ENCODE measurements around the gene NEO1. TPM values are rescaled to one million over a fixed set of nuclear protein-coding genes. Genes with fewer than 3 reads are reported as not detected.

Gene NEO1
- total and polyA plus RNA-seq, 4 donors = 1.6 to 9.9 (median 5.8) TPM

DNA sequence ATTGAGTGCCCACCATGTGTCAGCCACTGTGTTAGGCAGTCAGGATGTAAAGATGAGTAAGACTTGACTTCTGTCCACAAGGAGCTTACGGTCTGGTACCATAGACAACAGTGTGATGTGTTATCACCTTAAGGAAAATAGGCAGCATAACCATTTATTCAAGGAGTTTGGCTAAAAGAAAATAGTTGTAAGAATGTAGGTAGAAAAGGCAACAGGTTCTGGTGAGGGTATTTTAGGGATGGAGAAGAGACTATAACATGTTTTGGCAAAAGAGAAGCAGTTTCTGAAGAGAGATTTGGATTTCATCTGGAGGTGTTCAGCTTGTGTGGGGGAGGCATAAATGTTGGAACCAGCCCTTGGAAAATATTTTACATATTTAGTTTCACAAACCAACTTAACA lies 194.6 kb downstream of the NEO1 start:
- TF ChIP-seq YY1 (IDR thresholded peaks at IDR 0.05) (no peak), EGR1 (IDR thresholded peaks at IDR 0.05; ENCODE audit: low read depth in 2 of 2) (no peak), JUND (IDR thresholded peaks at IDR 0.05) (no peak), CTCF (IDR thresholded peaks at IDR 0.05; ENCODE audit: low read depth, low read length, missing input control) (no peak), TAF1 (conservative IDR thresholded peaks at IDR 0.05) (no peak), RAD21 (IDR thresholded peaks at IDR 0.05) (no peak), SP1 (IDR thresholded peaks at IDR 0.05) (no peak)
- TF ChIP-seq, protein P1, sequence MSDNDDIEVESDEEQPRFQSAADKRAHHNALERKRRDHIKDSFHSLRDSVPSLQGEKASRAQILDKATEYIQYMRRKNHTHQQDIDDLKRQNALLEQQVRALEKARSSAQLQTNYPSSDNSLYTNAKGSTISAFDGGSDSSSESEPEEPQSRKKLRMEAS (IDR thresholded peaks at IDR 0.05) = no peak
- Histone ChIP-seq H3K36me3 (ENCODE audit: control insufficient read depth in 4 of 4, insufficient read depth in 3 of 4, low read depth in 1 of 4, low read length in 3 of 4) (peaks cover 0 to 4% (median 0%) of the 10 kb centered on the region in 4 donors), H3K27ac (ENCODE audit: low read depth in 1 of 2, low read length in 2 of 2) (no peak overlapping the region), H3K4me1 (ENCODE audit: control insufficient read depth in 4 of 4, insufficient read depth in 4 of 4, low read length in 3 of 4) (no peaks in the 10 kb centered on the region), H3K9ac (ENCODE audit: low read depth in 1 of 2, low read length in 2 of 2) (no peak overlapping the region), H3K9me3 (ENCODE audit: control insufficient read depth in 4 of 4, low read length in 3 of 4) (no peaks in the 10 kb centered on the region), H3K27me3 (ENCODE audit: control insufficient read depth in 4 of 4, insufficient read depth in 4 of 4, low read length in 3 of 4) (no peaks in the 10 kb centered on the region), H3K4me3 (ENCODE audit: low read depth in 1 of 3, low read length in 3 of 3) (no peak overlapping the region)
- WGBS = 92% methylated on average over 1 of the region's 1 CpG
- no peak for DNase-seq (ENCODE audit: low spot score)

DNA sequence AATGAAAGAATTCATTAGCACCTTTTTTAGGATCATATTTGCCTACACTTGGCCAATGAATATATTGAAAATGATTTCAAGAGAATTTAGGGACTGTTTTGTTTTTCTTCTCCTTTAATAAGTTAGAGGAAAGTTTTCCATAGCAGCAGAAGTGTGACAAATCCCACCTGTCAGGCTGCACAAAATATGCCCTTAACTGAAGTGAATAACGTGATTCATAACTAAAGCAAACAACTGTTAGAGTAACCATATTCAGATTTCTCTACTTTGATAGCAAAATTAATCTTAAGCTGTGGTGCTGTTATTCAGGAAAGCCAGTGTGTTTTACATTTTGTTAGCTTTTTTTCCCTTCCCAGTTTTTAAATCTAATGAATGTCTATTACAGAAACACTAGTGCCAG lies 195.1 kb downstream of the NEO1 start:
- H3K4me3 ChIP-seq (ENCODE audit: low read depth in 1 of 3, low read length in 3 of 3) = no peak overlapping the region
- H3K36me3 ChIP-seq (ENCODE audit: control insufficient read depth in 4 of 4, insufficient read depth in 3 of 4, low read depth in 1 of 4, low read length in 3 of 4) = peaks cover 0 to 4% (median 0%) of the 10 kb centered on the region in 4 donors
- TF ChIP-seq NR2F2 (IDR thresholded peaks at IDR 0.05) (no peak), FOXA1 (IDR thresholded peaks at IDR 0.05) (no peak), JUND (IDR thresholded peaks at IDR 0.05) (no peak), HNF4G (IDR thresholded peaks at IDR 0.05) (no peak), SP1 (IDR thresholded peaks at IDR 0.05) (no peak), RAD21 (IDR thresholded peaks at IDR 0.05) (no peak), GABPA (IDR thresholded peaks at IDR 0.05 in 1 of 2, conservative IDR thresholded peaks at IDR 0.05 in 1 of 2) (no peak), EGR1 (IDR thresholded peaks at IDR 0.05; ENCODE audit: low read depth in 2 of 2) (no peak), HNF4A (conservative IDR thresholded peaks at IDR 0.05) (no peak), REST (IDR thresholded peaks at IDR 0.05) (no peak), TAF1 (conservative IDR thresholded peaks at IDR 0.05) (no peak), CTCF (IDR thresholded peaks at IDR 0.05; ENCODE audit: low read depth, low read length, missing input control) (no peak), RXRA (IDR thresholded peaks at IDR 0.05) (no peak), YY1 (IDR thresholded peaks at IDR 0.05) (no peak), FOXA2 (IDR thresholded peaks at IDR 0.05) (no peak)
- TF ChIP-seq, protein P2, sequence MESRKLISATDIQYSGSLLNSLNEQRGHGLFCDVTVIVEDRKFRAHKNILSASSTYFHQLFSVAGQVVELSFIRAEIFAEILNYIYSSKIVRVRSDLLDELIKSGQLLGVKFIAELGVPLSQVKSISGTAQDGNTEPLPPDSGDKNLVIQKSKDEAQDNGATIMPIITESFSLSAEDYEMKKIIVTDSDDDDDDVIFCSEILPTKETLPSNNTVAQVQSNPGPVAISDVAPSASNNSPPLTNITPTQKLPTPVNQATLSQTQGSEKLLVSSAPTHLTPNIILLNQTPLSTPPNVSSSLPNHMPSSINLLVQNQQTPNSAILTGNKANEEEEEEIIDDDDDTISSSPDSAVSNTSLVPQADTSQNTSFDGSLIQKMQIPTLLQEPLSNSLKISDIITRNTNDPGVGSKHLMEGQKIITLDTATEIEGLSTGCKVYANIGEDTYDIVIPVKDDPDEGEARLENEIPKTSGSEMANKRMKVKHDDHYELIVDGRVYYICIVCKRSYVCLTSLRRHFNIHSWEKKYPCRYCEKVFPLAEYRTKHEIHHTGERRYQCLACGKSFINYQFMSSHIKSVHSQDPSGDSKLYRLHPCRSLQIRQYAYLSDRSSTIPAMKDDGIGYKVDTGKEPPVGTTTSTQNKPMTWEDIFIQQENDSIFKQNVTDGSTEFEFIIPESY (IDR thresholded peaks at IDR 0.05) = no peak
- TF ChIP-seq, protein P1 (IDR thresholded peaks at IDR 0.05) = no peak
- TF ChIP-seq, protein P3, sequence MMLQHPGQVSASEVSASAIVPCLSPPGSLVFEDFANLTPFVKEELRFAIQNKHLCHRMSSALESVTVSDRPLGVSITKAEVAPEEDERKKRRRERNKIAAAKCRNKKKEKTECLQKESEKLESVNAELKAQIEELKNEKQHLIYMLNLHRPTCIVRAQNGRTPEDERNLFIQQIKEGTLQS (IDR thresholded peaks at IDR 0.05) = no peak
- DNase-seq (ENCODE audit: low spot score) = no peak
- H3K4me1 ChIP-seq (ENCODE audit: control insufficient read depth in 4 of 4, insufficient read depth in 4 of 4, low read length in 3 of 4) = no peaks in the 10 kb centered on the region
- no peak overlapping the region for H3K9ac ChIP-seq (ENCODE audit: low read depth in 1 of 2, low read length in 2 of 2)
- H3K27ac ChIP-seq (ENCODE audit: low read depth in 1 of 2, low read length in 2 of 2) = no peak overlapping the region
- WGBS = 84% methylated on average over 1 of the region's 1 CpG
- H3K27me3 ChIP-seq (ENCODE audit: control insufficient read depth in 4 of 4, insufficient read depth in 4 of 4, low read length in 3 of 4) = no peaks in the 10 kb centered on the region
- H3K9me3 ChIP-seq (ENCODE audit: control insufficient read depth in 4 of 4, low read length in 3 of 4) = no peaks in the 10 kb centered on the region
